Measurements from ENCODE around the gene TNFRSF18.
A peak's percentile ranks its signal among the peaks of the same experiment; 100 is the strongest.

TNFRSF18 gene

GRCh38 chr1:1231400-1232207, 25.2 kb upstream of the TNFRSF18 start, which contains the start of gene SDF4:
Gene SDF4 (minus strand): TSS chr1:1232001. CDS start chr1:1228772, 3,229 bp downstream.
- H3K27me3 ChIP-seq (replicated peaks; ENCODE audit: insufficient read depth, low read length): no peaks in the 10 kb centered on the region
- H3K4me1 ChIP-seq (ENCODE audit: low read length): 0 out of 2 replicates have a peak, but pooled peaks cover 3% of the 10 kb centered on the region
- peak within 1 kb of the TSS; percentile 3; the same call in 1 of the 2 replicates for H3K27ac ChIP-seq (ENCODE audit: low read length)
- TF ChIP-seq CTCF (IDR thresholded peaks at IDR 0.05; ENCODE audit: low read length) (no peak), EZH2 (optimal IDR thresholded peaks at IDR 0.05; ENCODE audit: low read depth, low read length) (no peak), EZH2phosphoT487 (IDR thresholded peaks at IDR 0.05; ENCODE audit: low read length) (no peak)
- no peaks in the 10 kb centered on the region for H3K9me2 ChIP-seq (replicated peaks; ENCODE audit: insufficient read depth, low read length)
- peaks cover 54% of the 10 kb centered on the region for H3K79me2 ChIP-seq (ENCODE audit: low read length)
- H3K9me3 ChIP-seq (replicated peaks; ENCODE audit: insufficient read depth, low read length): no peaks in the 10 kb centered on the region
- no peaks in the 10 kb centered on the region for H3F3A ChIP-seq (ENCODE audit: insufficient read depth, low read length)
- peak within 1 kb of the TSS; percentile 83 for H3K4me3 ChIP-seq (ENCODE audit: low read length)
- peak within 1 kb of the TSS; percentile 19 for H2AFZ ChIP-seq (ENCODE audit: low read length)
- peak within 1 kb of the TSS; percentile 77 for H3K4me2 ChIP-seq (ENCODE audit: low read depth, low read length)
- H4K20me1 ChIP-seq (ENCODE audit: insufficient read depth, low read length): no peaks in the 10 kb centered on the region
- peak within 1 kb of the TSS; percentile 72 for H3K9ac ChIP-seq (ENCODE audit: low read length)
- H3K36me3 ChIP-seq (replicated peaks; ENCODE audit: insufficient read depth, low read length): peaks cover 5% of the 10 kb centered on the region; the same call in 1 of the 2 replicates
- DNase-seq: peak; percentile 97

GRCh38 chr1:1230656-1231399, 24.4 kb upstream of the TNFRSF18 start:
- no peaks in the 10 kb centered on the region for H4K20me1 ChIP-seq (ENCODE audit: insufficient read depth, low read length)
- H3F3A ChIP-seq (ENCODE audit: insufficient read depth, low read length): no peaks in the 10 kb centered on the region
- peaks cover 5% of the 10 kb centered on the region; the same call in 1 of the 2 replicates for H3K36me3 ChIP-seq (replicated peaks; ENCODE audit: insufficient read depth, low read length)
- peak overlapping the region; percentile 19; the same call in 1 of the 2 replicates for H2AFZ ChIP-seq (ENCODE audit: low read length)
- H3K27ac ChIP-seq (ENCODE audit: low read length): peak overlapping the region; percentile 3; the same call in 1 of the 2 replicates
- peak overlapping the region; percentile 77 for H3K4me2 ChIP-seq (ENCODE audit: low read depth, low read length)
- H3K9me3 ChIP-seq (replicated peaks; ENCODE audit: insufficient read depth, low read length): no peaks in the 10 kb centered on the region
- 0 out of 2 replicates have a peak, but pooled peaks cover 3% of the 10 kb centered on the region for H3K4me1 ChIP-seq (ENCODE audit: low read length)
- H3K9me2 ChIP-seq (replicated peaks; ENCODE audit: insufficient read depth, low read length): no peaks in the 10 kb centered on the region
- peaks cover 61% of the 10 kb centered on the region for H3K79me2 ChIP-seq (ENCODE audit: low read length)
- DNase-seq: no peak
- peak overlapping the region; percentile 72 for H3K9ac ChIP-seq (ENCODE audit: low read length)
- peak overlapping the region; percentile 83 for H3K4me3 ChIP-seq (ENCODE audit: low read length)
- no peaks in the 10 kb centered on the region for H3K27me3 ChIP-seq (replicated peaks; ENCODE audit: insufficient read depth, low read length)
- no peak; the same call in 1 of the 2 replicates for TF ChIP-seq CTCF (IDR thresholded peaks at IDR 0.05; ENCODE audit: low read length)
- no peak for TF ChIP-seq EZH2phosphoT487 (IDR thresholded peaks at IDR 0.05; ENCODE audit: low read length)
- no peak for TF ChIP-seq EZH2 (optimal IDR thresholded peaks at IDR 0.05; ENCODE audit: low read depth, low read length)

- Histone ChIP-seq H3K9ac (ENCODE audit: low read length) (no peak overlapping the region), H3K79me2 (ENCODE audit: low read length) (peaks cover 72% of the 10 kb centered on the region), H3K27me3 (replicated peaks; ENCODE audit: insufficient read depth, low read length) (no peaks in the 10 kb centered on the region), H3K9me2 (replicated peaks; ENCODE audit: insufficient read depth, low read length) (no peaks in the 10 kb centered on the region), H3K36me3 (replicated peaks; ENCODE audit: insufficient read depth, low read length) (peaks cover 5% of the 10 kb centered on the region; the same call in 1 of the 2 replicates), H3K4me3 (ENCODE audit: low read length) (no peak overlapping the region), H3F3A (ENCODE audit: insufficient read depth, low read length) (no peaks in the 10 kb centered on the region), H2AFZ (ENCODE audit: low read length) (no peak overlapping the region), H3K4me1 (ENCODE audit: low read length) (0 out of 2 replicates have a peak, but pooled peaks cover 3% of the 10 kb centered on the region), H3K27ac (ENCODE audit: low read length) (no peak overlapping the region), H4K20me1 (ENCODE audit: insufficient read depth, low read length) (no peaks in the 10 kb centered on the region), H3K9me3 (replicated peaks; ENCODE audit: insufficient read depth, low read length) (no peaks in the 10 kb centered on the region), H3K4me2 (ENCODE audit: low read depth, low read length) (no peak overlapping the region)
- TF ChIP-seq CTCF (IDR thresholded peaks at IDR 0.05; ENCODE audit: low read length): no peak
- TF ChIP-seq EZH2 (optimal IDR thresholded peaks at IDR 0.05; ENCODE audit: low read depth, low read length): no peak
- TF ChIP-seq EZH2phosphoT487 (IDR thresholded peaks at IDR 0.05; ENCODE audit: low read length): no peak
- DNase-seq: no peak
Observed at GRCh38 chr1:1229770-1230169, 23.4 kb upstream of the TNFRSF18 start.
